Common myeloid progenitor, CD34-positive (primary cell): ENCODE results near the gene FLRT2.

ENCODE experiments used
- CTCF ChIA-PET: fragments of 350-600 bp; sonication (Branson Sonifier 250); formaldehyde crosslinking; loops from one replicate; lab custom pipeline; 2021; ENCODE audit warnings: antibody characterized with exemption; lab: Charles Lee
- POLR2A ChIA-PET: fragments of 350-600 bp; sonication (Branson Sonifier 250); formaldehyde crosslinking; loops from one replicate; lab custom pipeline; 2021; ENCODE audit warnings: antibody characterized with exemption; lab: Charles Lee
- DNase-seq, 3 donors: peaks; one replicate each; pipeline versions ENCODE4 v3.0.0 to v3.0.0-alpha.2; 2013
- H3K27ac ChIP-seq, 2 experiments: 1 replicate in 1 of 2; 2 replicates in 1 of 2; pipeline ENCODE4 v1.7.0; 2013; ENCODE audit warnings: inconsistent platforms in 2 of 2, low read length in 2 of 2, mild to moderate bottlenecking in 2 of 2, low read depth in 1 of 2, moderate library complexity in 1 of 2; ENCODE audit not compliant: severe bottlenecking in 2 of 2, insufficient read depth in 1 of 2, poor library complexity in 1 of 2
- H3K27me3 ChIP-seq, 5 experiments: replicated peaks in 2 of 5; 1 replicate in 3 of 5; 2 replicates in 2 of 5; pipeline versions ENCODE4 v1.6.1 to v1.7.0; 2013; ENCODE audit warnings: low read length in 4 of 5, mild to moderate bottlenecking in 2 of 5, moderate library complexity in 2 of 5, inconsistent platforms in 1 of 5; ENCODE audit not compliant: insufficient read depth in 5 of 5, control insufficient read depth in 4 of 5
- H3K36me3 ChIP-seq, 4 experiments: 1 replicate in 2 of 4; 2 replicates in 2 of 4; pipeline versions ENCODE4 v1.6.1 to v1.7.0; 2013; ENCODE audit warnings: low read length in 3 of 4, control low read depth in 1 of 4, mild to moderate bottlenecking in 1 of 4; ENCODE audit not compliant: control insufficient read depth in 4 of 4, insufficient read depth in 4 of 4
- H3K4me1 ChIP-seq, 4 experiments: 1 replicate in 3 of 4; 2 replicates in 1 of 4; pipeline versions ENCODE4 v1.6.1 to v1.7.1; 2013; ENCODE audit warnings: low read length in 3 of 4, mild to moderate bottlenecking in 3 of 4, control low read depth in 1 of 4, inconsistent platforms in 1 of 4, moderate library complexity in 1 of 4; ENCODE audit not compliant: control insufficient read depth in 4 of 4, insufficient read depth in 4 of 4; ENCODE audit errors: control extremely low read depth in 1 of 4
- H3K4me3 ChIP-seq, 7 experiments: 1 replicate in 4 of 7; 2 replicates in 3 of 7; pipeline versions ENCODE4 v1.5.1 to v1.7.0; 2013; ENCODE audit warnings: mild to moderate bottlenecking in 7 of 7, low read length in 6 of 7, moderate library complexity in 6 of 7, inconsistent platforms in 2 of 7, low read depth in 2 of 7, control low read depth in 1 of 7; ENCODE audit not compliant: insufficient read depth in 4 of 7, control insufficient read depth in 1 of 7; ENCODE audit errors: extremely low read depth in 1 of 7
- H3K9me3 ChIP-seq, 5 experiments: 1 replicate in 4 of 5; 2 replicates in 1 of 5; pipeline versions ENCODE4 v1.6.1 to v1.7.1; 2013; ENCODE audit warnings: low read length in 4 of 5, mild to moderate bottlenecking in 2 of 5, inconsistent platforms in 1 of 5, low read depth in 1 of 5, moderate library complexity in 1 of 5; ENCODE audit not compliant: control insufficient read depth in 4 of 5, insufficient read depth in 2 of 5; ENCODE audit errors: control extremely low read depth in 1 of 5
- WGBS: methylation state at CpG from one replicate; pipeline ENCODE4 v1.1.5; 2013; ENCODE audit not compliant: insufficient coverage; 5-methylcytosine and 5-hydroxymethylcytosine counted together

FLRT2 gene

DNA sequence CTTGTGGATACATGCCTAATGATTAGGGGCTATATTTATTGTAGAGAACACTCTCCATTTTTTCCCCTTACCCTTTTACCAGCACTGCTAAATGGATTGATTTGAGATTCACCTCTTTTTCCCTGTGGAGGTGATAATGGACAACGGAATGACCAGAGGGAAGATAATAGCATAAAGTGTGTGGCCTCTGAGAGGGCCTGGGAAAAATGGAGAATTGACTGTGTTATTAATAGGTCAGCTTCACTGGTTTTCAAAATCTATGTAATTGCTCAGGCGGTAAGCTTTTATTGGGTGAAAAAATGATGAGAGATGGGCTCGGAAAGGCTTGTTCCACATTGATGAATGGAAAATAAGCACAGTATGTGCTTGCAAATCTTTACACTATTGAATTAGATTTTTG lies 15.8 kb downstream of the FLRT2 start:
- peaks cover 0 to 3% (median 0%) of the 10 kb centered on the region in 4 experiments for H3K4me1 ChIP-seq
- ChIA-PET CTCF (interaction anchor here (1.3 kb wide), 1 partner anchor 9 kb away, joined by 3 read pairs; no protein-coding TSS in a partner anchor), POLR2A (no interaction called here)
- no peaks in the 10 kb centered on the region for H3K36me3 ChIP-seq
- DNase-seq, result no peak
- H3K4me3 ChIP-seq, result no peak overlapping the region
- 100% methylated on average over 2 of the region's 3 CpGs for WGBS
- H3K27me3 ChIP-seq, result peaks cover 0 to 2% (median 0%) of the 10 kb centered on the region in 5 experiments
- H3K27ac ChIP-seq, result no peak overlapping the region
- H3K9me3 ChIP-seq, result peaks cover 0 to 1% (median 0%) of the 10 kb centered on the region in 5 experiments

DNA sequence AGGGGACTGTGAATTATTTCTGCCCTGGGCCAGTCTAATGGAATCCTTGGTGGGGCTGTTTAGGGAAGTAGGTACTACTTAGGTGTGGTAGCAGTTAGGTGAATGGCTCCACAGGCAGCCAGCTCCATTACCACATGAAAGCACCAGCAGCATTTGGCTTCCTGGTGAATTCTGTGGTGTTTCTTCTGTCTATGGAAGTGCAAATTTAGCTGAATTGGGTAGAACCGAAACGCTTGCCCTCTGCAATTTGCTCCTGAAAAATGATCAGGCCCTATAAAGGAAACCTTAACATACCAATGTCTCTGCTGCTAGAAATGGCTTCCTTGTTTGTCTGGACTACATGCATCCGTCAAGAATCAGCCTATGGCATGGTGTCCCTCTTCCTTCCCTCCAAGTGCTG lies 16.4 kb downstream of the FLRT2 start:
- Histone ChIP-seq H3K27me3 (peaks cover 0 to under 1% (median 0%) of the 10 kb centered on the region in 5 experiments), H3K27ac (no peak overlapping the region), H3K9me3 (peaks cover 0 to 1% (median 0%) of the 10 kb centered on the region in 5 experiments), H3K4me3 (no peak overlapping the region), H3K36me3 (no peaks in the 10 kb centered on the region), H3K4me1 (peaks cover 0 to 3% (median 0%) of the 10 kb centered on the region in 4 experiments)
- DNase-seq, result no peak
- WGBS, result 100% methylated on average over 1 of the region's 3 CpGs
- POLR2A ChIA-PET, result no interaction called here
- CTCF ChIA-PET, result interaction anchor here (1.3 kb wide), 1 partner anchor 10 kb away, joined by 3 read pairs; no protein-coding TSS in a partner anchor

DNA sequence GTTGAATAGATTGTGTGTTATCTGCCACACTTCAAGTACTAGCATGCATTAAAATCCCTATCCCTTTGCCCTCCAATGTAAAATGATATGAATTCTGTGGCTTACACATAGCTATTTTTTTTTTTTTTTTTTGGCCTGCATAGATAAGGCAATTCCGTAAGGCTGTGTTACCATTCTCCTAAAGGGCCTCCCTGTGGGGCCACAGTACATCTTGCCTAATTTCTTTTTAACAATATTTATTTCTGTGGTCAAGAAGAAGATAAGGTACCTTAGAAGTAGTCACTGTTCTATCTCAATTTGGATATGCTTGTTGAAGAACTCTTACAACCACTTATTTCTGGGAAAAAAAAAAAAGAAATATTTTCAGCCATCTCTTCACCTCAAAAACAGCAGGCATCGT lies 19.8 kb downstream of the FLRT2 start:
- no peak overlapping the region for H3K4me3 ChIP-seq
- CTCF ChIA-PET, result no interaction called here
- no CpG with 5 or more reads among the region's 2 CpGs for WGBS
- H3K9me3 ChIP-seq, result peaks cover 0 to 1% (median 0%) of the 10 kb centered on the region in 5 experiments
- POLR2A ChIA-PET, result no interaction called here
- no peak overlapping the region for H3K27ac ChIP-seq
- no peaks in the 10 kb centered on the region for H3K27me3 ChIP-seq
- H3K36me3 ChIP-seq, result no peaks in the 10 kb centered on the region
- peaks cover 0 to 3% (median 0%) of the 10 kb centered on the region in 4 experiments for H3K4me1 ChIP-seq
- no peak for DNase-seq

DNA sequence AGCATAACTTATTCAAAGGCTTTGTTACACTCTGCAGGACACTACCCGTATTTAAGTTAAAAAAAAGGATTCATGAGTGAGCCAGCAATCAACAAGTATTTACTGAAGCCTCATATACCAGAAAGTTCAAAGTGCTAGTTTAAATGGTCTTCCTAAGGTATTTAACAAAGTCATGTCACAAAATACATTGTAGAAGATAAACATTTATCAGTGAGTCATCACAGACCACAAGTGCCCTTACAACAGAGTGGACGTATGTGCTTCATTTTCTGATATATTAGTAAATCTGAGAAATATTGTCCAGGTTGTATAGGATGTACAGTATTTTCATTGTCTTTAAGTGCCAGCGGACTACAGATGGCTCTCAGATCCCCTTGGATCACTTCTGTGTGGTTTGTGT lies 24.2 kb downstream of the FLRT2 start:
- DNase-seq, result no peak
- 81% methylated on average over 3 of the region's 3 CpGs for WGBS
- peaks cover 0 to 2% (median 0%) of the 10 kb centered on the region in 4 experiments for H3K4me1 ChIP-seq
- no peaks in the 10 kb centered on the region for H3K27me3 ChIP-seq
- H3K36me3 ChIP-seq, result no peaks in the 10 kb centered on the region
- H3K4me3 ChIP-seq, result no peak overlapping the region
- H3K9me3 ChIP-seq, result no peaks in the 10 kb centered on the region
- ChIA-PET POLR2A (no interaction called here), CTCF (no interaction called here)
- no peak overlapping the region for H3K27ac ChIP-seq

DNA sequence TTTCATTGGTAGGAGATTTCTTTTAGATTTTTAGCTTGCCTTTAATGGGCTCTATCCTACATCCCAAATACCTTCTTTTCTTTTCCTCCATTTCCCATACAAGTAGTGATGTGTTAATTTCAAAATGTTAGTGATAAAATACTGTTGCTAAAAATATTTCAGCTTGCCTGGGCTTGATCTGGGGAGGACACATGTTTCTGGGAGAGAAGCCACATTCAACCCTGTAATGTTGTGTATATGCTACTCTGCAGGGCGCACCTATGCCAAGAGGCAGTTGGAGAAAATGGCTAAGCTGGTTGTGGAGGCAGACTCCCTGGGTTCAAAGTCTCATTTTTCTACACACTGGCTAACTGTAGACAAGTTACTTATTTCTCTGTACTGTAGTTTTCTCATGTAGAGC lies 26.3 kb downstream of the FLRT2 start:
- DNase-seq, result no peak
- H3K4me1 ChIP-seq, result no peaks in the 10 kb centered on the region
- ChIA-PET POLR2A (no interaction called here), CTCF (no interaction called here)
- no peak overlapping the region for H3K4me3 ChIP-seq
- H3K27me3 ChIP-seq, result no peaks in the 10 kb centered on the region
- no peaks in the 10 kb centered on the region for H3K9me3 ChIP-seq
- no peaks in the 10 kb centered on the region for H3K36me3 ChIP-seq
- H3K27ac ChIP-seq, result no peak overlapping the region
- WGBS, result 100% methylated on average over 1 of the region's 1 CpG

DNA sequence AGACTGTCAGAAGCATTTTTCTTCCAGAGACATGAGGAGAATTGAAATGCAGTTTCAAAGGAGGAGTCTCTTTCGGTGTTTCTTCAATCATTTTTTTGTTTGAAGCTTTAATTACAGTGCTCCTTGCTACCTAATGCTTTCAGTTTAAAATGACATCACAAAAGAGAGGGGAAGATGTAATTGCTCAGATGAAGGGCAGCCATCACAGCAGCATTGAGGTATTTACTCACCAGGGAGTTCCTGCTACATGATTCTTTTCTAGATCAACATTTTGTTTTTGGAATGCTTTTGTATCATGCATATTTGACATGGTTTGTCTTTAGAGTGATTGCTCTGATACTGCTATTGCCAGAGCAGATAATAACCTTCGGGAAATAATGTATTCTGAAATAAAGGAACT lies 28.6 kb downstream of the FLRT2 start:
- no peak overlapping the region for H3K27ac ChIP-seq
- H3K9me3 ChIP-seq, result no peaks in the 10 kb centered on the region
- no peaks in the 10 kb centered on the region for H3K4me1 ChIP-seq
- no peaks in the 10 kb centered on the region for H3K27me3 ChIP-seq
- CTCF ChIA-PET, result no interaction called here
- no peak for DNase-seq
- H3K36me3 ChIP-seq, result no peaks in the 10 kb centered on the region
- no CpG with 5 or more reads among the region's 2 CpGs for WGBS
- no peak overlapping the region for H3K4me3 ChIP-seq
- POLR2A ChIA-PET, result no interaction called here

DNA sequence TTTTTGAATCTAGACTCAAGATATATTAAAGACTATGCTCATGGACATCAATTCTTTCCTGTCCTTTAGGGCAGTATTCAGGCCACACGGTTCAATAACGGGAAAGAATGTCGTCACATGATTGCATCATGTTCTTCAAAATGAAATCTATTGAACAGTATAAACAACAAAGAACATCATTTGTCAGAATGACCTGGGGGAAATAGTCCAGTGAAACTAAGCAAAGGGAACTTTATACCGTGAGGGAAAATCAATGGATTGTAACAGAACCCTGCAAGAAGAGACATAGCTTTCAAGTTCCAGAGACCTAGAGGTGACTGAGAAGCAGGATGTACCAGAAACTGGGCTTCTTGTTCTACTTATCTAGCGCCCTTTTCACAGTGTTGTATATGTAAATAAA lies 32.7 kb downstream of the FLRT2 start:
- H3K4me1 ChIP-seq, result no peaks in the 10 kb centered on the region
- WGBS, result 93% methylated on average over 1 of the region's 5 CpGs
- ChIA-PET POLR2A (no interaction called here), CTCF (no interaction called here)
- no peaks in the 10 kb centered on the region for H3K36me3 ChIP-seq
- DNase-seq, result no peak
- no peaks in the 10 kb centered on the region for H3K27me3 ChIP-seq
- H3K4me3 ChIP-seq, result no peak overlapping the region
- H3K9me3 ChIP-seq, result no peaks in the 10 kb centered on the region
- no peak overlapping the region for H3K27ac ChIP-seq
